NT2/D1 (cell line): ENCODE measurements around the gene WFDC2.

Source experiments
- SUZ12 ChIP-seq: IDR thresholded peaks from 2 replicates; pipeline ENCODE4 v1.6.1; 2011; ENCODE audit not compliant: insufficient read length, insufficient read depth; ENCODE audit errors: extremely low read depth
- YY1 ChIP-seq: IDR thresholded peaks from 2 replicates; pipeline ENCODE4 v1.6.1; 2011; ENCODE audit not compliant: insufficient read length, insufficient read depth
- ZNF274 ChIP-seq: IDR thresholded peaks from 2 replicates; pipeline ENCODE4 v1.6.1; 2011; ENCODE audit warnings: mild to moderate bottlenecking, low read depth, low read length

DNA sequence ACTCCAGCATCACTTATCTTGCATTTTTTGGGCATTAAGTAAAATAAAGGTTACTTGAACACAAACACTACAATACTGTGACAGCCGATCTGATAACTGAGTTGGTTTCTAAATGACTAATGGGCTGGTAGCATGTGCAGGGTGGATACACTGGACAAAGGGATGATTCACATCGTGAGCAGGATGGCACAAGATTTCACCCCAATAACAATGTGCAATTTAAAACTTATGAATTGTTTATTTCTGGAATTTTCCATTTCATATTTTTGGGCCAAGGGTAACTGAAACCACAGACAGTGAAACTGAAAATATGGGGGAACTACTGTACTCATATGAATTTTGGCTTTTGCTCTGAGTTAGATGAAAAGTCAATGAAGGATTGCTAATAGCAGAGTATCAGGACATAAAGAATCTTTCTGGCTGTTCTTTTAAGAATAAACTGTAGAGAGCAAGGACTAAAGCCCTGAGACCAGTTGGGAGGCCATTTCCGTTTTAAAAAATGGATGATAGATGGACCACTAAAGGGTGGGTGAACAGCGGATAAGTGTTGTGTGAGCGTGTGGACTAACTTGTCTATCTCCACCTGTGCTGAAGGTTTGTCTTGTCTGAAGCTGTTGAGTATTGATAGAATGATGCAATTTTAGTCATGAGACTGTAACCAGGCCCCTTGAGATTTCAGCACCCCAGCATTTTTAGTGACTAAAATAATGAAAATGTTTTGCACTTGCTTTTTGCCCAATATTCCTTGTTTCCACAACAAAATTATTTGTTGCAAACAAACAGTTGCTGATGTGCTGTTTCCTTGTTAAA lies 37.7 kb downstream of the WFDC2 start:
- TF ChIP-seq ZNF274 = no peak
- TF ChIP-seq SUZ12 = no peak
- no peak for TF ChIP-seq YY1
